ENCODE results near the gene LNX1. TPM values are rescaled to one million over a fixed set of nuclear protein-coding genes. Genes with fewer than 3 reads are reported as not detected.
"Not testable (repeated sequence)": the region's sequence is repeated elsewhere in the genome, so short reads cannot be mapped to it uniquely, and the experiment has no call there.

LNX1 gene
- total RNA-seq, 1 experiment from 2014 or later, result 4.2 TPM

GRCh38 chr4:53476232-53477037 lies 114.9 kb downstream of the LNX1 start:
- Mint-ChIP-seq H3K27me3 (ENCODE audit: unreplicated experiment) (no peaks in the 10 kb centered on the region), H3K9me3 (ENCODE audit: low read depth, unreplicated experiment) (peaks cover 3% of the 10 kb centered on the region), H3K27ac (ENCODE audit: unreplicated experiment) (no peak overlapping the region), H3K4me1 (ENCODE audit: low read depth, unreplicated experiment) (no peaks in the 10 kb centered on the region), H3K4me3 (ENCODE audit: low read depth, unreplicated experiment) (no peak overlapping the region), H3K36me3 (ENCODE audit: insufficient read depth, unreplicated experiment) (no peaks in the 10 kb centered on the region)
- no peak for DNase-seq
- intact Hi-C loops (cut with micrococcal nuclease; ENCODE audit: unreplicated experiment), result no loop called here
- BruUV-seq (replicated peaks), result no TSS peak
- no peak for TF ChIP-seq CTCF (IDR thresholded peaks at IDR 0.05; ENCODE audit: unreplicated experiment)
- CTCF ChIA-PET, result interaction anchor here (0.6 to 0.9 kb wide), 2 partner anchors 15 to 349 kb away, joined by 3 to 5 read pairs; no protein-coding TSS in a partner anchor

- H3K4me3 Mint-ChIP-seq (ENCODE audit: low read depth, unreplicated experiment); BruUV-seq (replicated peaks); H3K4me1 Mint-ChIP-seq (ENCODE audit: low read depth, unreplicated experiment); H3K27me3 Mint-ChIP-seq (ENCODE audit: unreplicated experiment); DNase-seq; H3K9me3 Mint-ChIP-seq (ENCODE audit: low read depth, unreplicated experiment); CTCF ChIA-PET; H3K27ac Mint-ChIP-seq (ENCODE audit: unreplicated experiment); intact Hi-C loops (cut with micrococcal nuclease; ENCODE audit: unreplicated experiment): not testable (repeated sequence)
- H3K36me3 Mint-ChIP-seq (ENCODE audit: insufficient read depth, unreplicated experiment), result peaks cover 10% of the 10 kb centered on the region
Measured at GRCh38 chr4:53466576-53466975, 124.7 kb downstream of the LNX1 start.

GRCh38 chr4:53465891-53466290 lies 125.4 kb downstream of the LNX1 start:
- Mint-ChIP-seq H3K9me3 (ENCODE audit: low read depth, unreplicated experiment) (peaks cover 6% of the 10 kb centered on the region), H3K4me3 (ENCODE audit: low read depth, unreplicated experiment) (no peak overlapping the region), H3K36me3 (ENCODE audit: insufficient read depth, unreplicated experiment) (peaks cover 11% of the 10 kb centered on the region), H3K4me1 (ENCODE audit: low read depth, unreplicated experiment) (no peaks in the 10 kb centered on the region), H3K27ac (ENCODE audit: unreplicated experiment) (no peak overlapping the region), H3K27me3 (ENCODE audit: unreplicated experiment) (no peaks in the 10 kb centered on the region)
- BruUV-seq (replicated peaks), result no TSS peak
- DNase-seq, result no peak
- no peak for TF ChIP-seq CTCF (IDR thresholded peaks at IDR 0.05; ENCODE audit: unreplicated experiment)
- CTCF ChIA-PET, result no interaction called here
- intact Hi-C loops (cut with micrococcal nuclease; ENCODE audit: unreplicated experiment), result no loop called here

- CTCF ChIA-PET, result no interaction called here
- H3K4me3 Mint-ChIP-seq (ENCODE audit: low read depth, unreplicated experiment), result no peak overlapping the region
- peaks cover 6% of the 10 kb centered on the region for H3K9me3 Mint-ChIP-seq (ENCODE audit: low read depth, unreplicated experiment)
- BruUV-seq (replicated peaks), result no TSS peak
- intact Hi-C loops (cut with micrococcal nuclease; ENCODE audit: unreplicated experiment), result no loop called here
- no peak for DNase-seq
- peaks cover 11% of the 10 kb centered on the region for H3K36me3 Mint-ChIP-seq (ENCODE audit: insufficient read depth, unreplicated experiment)
- no peaks in the 10 kb centered on the region for H3K4me1 Mint-ChIP-seq (ENCODE audit: low read depth, unreplicated experiment)
- TF ChIP-seq CTCF (IDR thresholded peaks at IDR 0.05; ENCODE audit: unreplicated experiment), result no peak
- H3K27me3 Mint-ChIP-seq (ENCODE audit: unreplicated experiment), result no peaks in the 10 kb centered on the region
- no peak overlapping the region for H3K27ac Mint-ChIP-seq (ENCODE audit: unreplicated experiment)
Measured at GRCh38 chr4:53465281-53465680, 126.0 kb downstream of the LNX1 start.

GRCh38 chr4:53463340-53463739 lies 127.9 kb downstream of the LNX1 start:
- peaks cover 6% of the 10 kb centered on the region for H3K4me1 Mint-ChIP-seq (ENCODE audit: low read depth, unreplicated experiment)
- H3K36me3 Mint-ChIP-seq (ENCODE audit: insufficient read depth, unreplicated experiment), result peaks cover 18% of the 10 kb centered on the region
- no peak for DNase-seq
- CTCF ChIA-PET, result no interaction called here
- H3K27me3 Mint-ChIP-seq (ENCODE audit: unreplicated experiment), result no peaks in the 10 kb centered on the region
- no peak overlapping the region for H3K4me3 Mint-ChIP-seq (ENCODE audit: low read depth, unreplicated experiment)
- no peak overlapping the region for H3K27ac Mint-ChIP-seq (ENCODE audit: unreplicated experiment)
- no TSS peak for BruUV-seq (replicated peaks)
- intact Hi-C loops (cut with micrococcal nuclease; ENCODE audit: unreplicated experiment), result no loop called here
- H3K9me3 Mint-ChIP-seq (ENCODE audit: low read depth, unreplicated experiment), result peaks cover 6% of the 10 kb centered on the region
- TF ChIP-seq CTCF (IDR thresholded peaks at IDR 0.05; ENCODE audit: unreplicated experiment), result no peak

All from Calu3 (cell line).